B cell (primary cell): Measurements from ENCODE around the gene GCNA.

Source experiments
- EZH2 ChIP-seq: IDR thresholded peaks from 2 replicates; pipeline ENCODE4 v1.6.1; 2012; ENCODE audit warnings: borderline replicate concordance, low read depth, mild to moderate bottlenecking, moderate library complexity, low read length; ENCODE audit not compliant: insufficient read depth, poor library complexity, severe bottlenecking
- TF ChIP-seq, protein P1 (sequence below): fragments of 200-600 bp; IDR thresholded peaks from one replicate; pipeline ENCODE4 v1.8.0; 2022; ENCODE audit warnings: antibody characterized with exemption, mild to moderate bottlenecking

DNA sequence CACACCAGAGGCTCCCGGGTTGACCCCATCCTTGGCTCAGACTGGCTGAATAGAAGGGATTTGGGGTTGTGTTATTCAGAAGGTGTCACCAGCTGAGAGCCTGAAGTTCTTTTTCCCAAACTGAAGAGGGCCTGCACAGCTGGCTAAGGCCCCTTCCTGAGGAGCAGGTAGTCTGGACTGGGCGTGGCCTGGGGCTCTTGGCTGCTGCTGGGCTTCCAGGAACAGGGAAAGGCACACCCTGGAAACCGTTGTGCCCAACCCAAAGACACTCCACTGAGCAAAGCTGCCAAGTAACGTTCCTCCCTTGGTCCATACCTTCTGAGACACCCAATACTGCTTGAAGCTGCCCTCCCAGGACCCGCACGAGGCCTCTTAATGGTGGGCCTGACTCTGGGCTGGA lies 48.3 kb downstream of the GCNA start:
- TF ChIP-seq, protein P1, sequence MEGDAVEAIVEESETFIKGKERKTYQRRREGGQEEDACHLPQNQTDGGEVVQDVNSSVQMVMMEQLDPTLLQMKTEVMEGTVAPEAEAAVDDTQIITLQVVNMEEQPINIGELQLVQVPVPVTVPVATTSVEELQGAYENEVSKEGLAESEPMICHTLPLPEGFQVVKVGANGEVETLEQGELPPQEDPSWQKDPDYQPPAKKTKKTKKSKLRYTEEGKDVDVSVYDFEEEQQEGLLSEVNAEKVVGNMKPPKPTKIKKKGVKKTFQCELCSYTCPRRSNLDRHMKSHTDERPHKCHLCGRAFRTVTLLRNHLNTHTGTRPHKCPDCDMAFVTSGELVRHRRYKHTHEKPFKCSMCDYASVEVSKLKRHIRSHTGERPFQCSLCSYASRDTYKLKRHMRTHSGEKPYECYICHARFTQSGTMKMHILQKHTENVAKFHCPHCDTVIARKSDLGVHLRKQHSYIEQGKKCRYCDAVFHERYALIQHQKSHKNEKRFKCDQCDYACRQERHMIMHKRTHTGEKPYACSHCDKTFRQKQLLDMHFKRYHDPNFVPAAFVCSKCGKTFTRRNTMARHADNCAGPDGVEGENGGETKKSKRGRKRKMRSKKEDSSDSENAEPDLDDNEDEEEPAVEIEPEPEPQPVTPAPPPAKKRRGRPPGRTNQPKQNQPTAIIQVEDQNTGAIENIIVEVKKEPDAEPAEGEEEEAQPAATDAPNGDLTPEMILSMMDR = no peak
- no peak for TF ChIP-seq EZH2
